HT1080 (cell line): ENCODE measurements around the gene RBM47. TPM values are rescaled to one million over a fixed set of nuclear protein-coding genes. Genes with fewer than 3 reads are reported as not detected.
"Not testable (repeated sequence)": the region's sequence is repeated elsewhere in the genome, so short reads cannot be mapped to it uniquely, and the experiment has no call there.

Experiments used
- DNase-seq: peaks from one replicate; pipeline ENCODE4 v3.0.0-alpha.2; 2015; ENCODE audit warnings: low read depth
- total RNA-seq: library from RNA; depleted of rRNA; stranded (reverse); fragments of >200 nt; shearing (Covaris generic); gene quantifications from 2 replicates; pipeline ENCODE4 v1.2.3, GENCODE V29; 2014

RBM47 gene
- total RNA-seq, 1 experiment from 2014 or later: 1.5 TPM

GRCh38 chr4:40417941-40418340 lies 211.7 kb downstream of the RBM47 start:
- DNase-seq: no peak

- DNase-seq: no peak
Observed at GRCh38 chr4:40414673-40415072, 215.0 kb downstream of the RBM47 start.

- DNase-seq: no peak
Observed at GRCh38 chr4:40412866-40413795, 216.5 kb downstream of the RBM47 start.

GRCh38 chr4:40412388-40412787 lies 217.3 kb downstream of the RBM47 start:
- no peak for DNase-seq

GRCh38 chr4:40409835-40410234 lies 219.8 kb downstream of the RBM47 start:
- DNase-seq: peak; percentile 57

GRCh38 chr4:40407468-40407867 lies 222.2 kb downstream of the RBM47 start:
- not testable (repeated sequence) for DNase-seq

GRCh38 chr4:40406340-40406739 lies 223.3 kb downstream of the RBM47 start:
- DNase-seq: no peak

GRCh38 chr4:40405193-40405592 lies 224.5 kb downstream of the RBM47 start:
- DNase-seq: no peak

- DNase-seq: no peak
Observed at GRCh38 chr4:40403081-40403480, 226.6 kb downstream of the RBM47 start.

- DNase-seq: no peak
Observed at GRCh38 chr4:40402556-40402955, 227.1 kb downstream of the RBM47 start.

- no peak for DNase-seq
Observed at GRCh38 chr4:40401631-40402030, 228.0 kb downstream of the RBM47 start.

- DNase-seq: no peak
Observed at GRCh38 chr4:40401096-40401495, 228.6 kb downstream of the RBM47 start.

- DNase-seq: no peak
Observed at GRCh38 chr4:40399578-40399977, 230.1 kb downstream of the RBM47 start.

- peak; percentile 20 for DNase-seq
Observed at GRCh38 chr4:40395908-40396793, 233.5 kb downstream of the RBM47 start.

GRCh38 chr4:40395166-40395900 lies 234.3 kb downstream of the RBM47 start:
- no peak for DNase-seq

- no peak for DNase-seq
Observed at GRCh38 chr4:40394236-40394635, 235.4 kb downstream of the RBM47 start.

- not testable (repeated sequence) for DNase-seq
Observed at GRCh38 chr4:40392241-40392640, 237.4 kb downstream of the RBM47 start.

GRCh38 chr4:40389986-40390385 lies 239.7 kb downstream of the RBM47 start:
- no peak for DNase-seq

- DNase-seq: no peak
Observed at GRCh38 chr4:40388239-40388638, 241.4 kb downstream of the RBM47 start.

GRCh38 chr4:40380647-40381046 lies 249.0 kb downstream of the RBM47 start:
- DNase-seq: no peak

GRCh38 chr4:40379248-40379647 lies 250.4 kb downstream of the RBM47 start:
- no peak for DNase-seq
